NCI-H748 (cell line): ENCODE data around the gene ERICH3.

Experiments used
- DNase-seq: peaks from one replicate; lab custom pipeline; 2025; ENCODE audit not compliant: unreplicated experiment; lab: John Stamatoyannopoulos, UW

The ERICH3 gene

GRCh38 chr1:74673351-74674111 lies at the start of gene ERICH3:
ERICH3 (minus strand) TSS chr1:74673792; CDS start chr1:74673519, 273 bp downstream.
- DNase-seq, result peak; percentile 86

GRCh38 chr1:74717626-74718025 lies 44.0 kb upstream of the ERICH3 start:
- DNase-seq, result no peak

- DNase-seq, result no peak
Measured at GRCh38 chr1:74716822-74717221, 43.2 kb upstream of the ERICH3 start.

GRCh38 chr1:74715806-74716205 lies 42.2 kb upstream of the ERICH3 start:
- no peak for DNase-seq

- no peak for DNase-seq
Measured at GRCh38 chr1:74715236-74715502, 41.6 kb upstream of the ERICH3 start.

GRCh38 chr1:74714429-74715235 lies 41.0 kb upstream of the ERICH3 start:
- DNase-seq, result no peak

- no peak for DNase-seq
Measured at GRCh38 chr1:74713849-74714248, 40.3 kb upstream of the ERICH3 start.

- DNase-seq, result peak; percentile 28
Measured at GRCh38 chr1:74712881-74713280, 39.3 kb upstream of the ERICH3 start.

- no peak for DNase-seq
Measured at GRCh38 chr1:74703386-74704182, 30.0 kb upstream of the ERICH3 start.

GRCh38 chr1:74699331-74699730 lies 25.7 kb upstream of the ERICH3 start:
- DNase-seq, result no peak

- DNase-seq, result no peak
Measured at GRCh38 chr1:74697832-74698231, 24.2 kb upstream of the ERICH3 start.

- no peak for DNase-seq
Measured at GRCh38 chr1:74693473-74693872, 19.9 kb upstream of the ERICH3 start.

- DNase-seq, result peak; percentile 71
Measured at GRCh38 chr1:74690909-74691308, 17.3 kb upstream of the ERICH3 start.

GRCh38 chr1:74690364-74690696 lies 16.7 kb upstream of the ERICH3 start:
- peak; percentile 63 for DNase-seq

- peak; percentile 81 for DNase-seq
Measured at GRCh38 chr1:74689621-74690363, 16.2 kb upstream of the ERICH3 start.

GRCh38 chr1:74686928-74687327 lies 13.3 kb upstream of the ERICH3 start:
- no peak for DNase-seq

GRCh38 chr1:74684301-74684700 lies 10.7 kb upstream of the ERICH3 start:
- no peak for DNase-seq

GRCh38 chr1:74683656-74684055 lies 10.1 kb upstream of the ERICH3 start:
- no peak for DNase-seq

- DNase-seq, result no peak
Measured at GRCh38 chr1:74681851-74682250, 8.3 kb upstream of the ERICH3 start.

GRCh38 chr1:74681449-74681848 lies 7.9 kb upstream of the ERICH3 start:
- no peak for DNase-seq

- DNase-seq, result no peak
Measured at GRCh38 chr1:74681001-74681400, 7.4 kb upstream of the ERICH3 start.
